GOT3 (cell line): ENCODE data around the gene THUMPD3.

Source experiments
- DNase-seq: peaks from one replicate; lab custom pipeline; 2025; ENCODE audit warnings: mixed read lengths; lab: John Stamatoyannopoulos, UW

Gene THUMPD3

DNA sequence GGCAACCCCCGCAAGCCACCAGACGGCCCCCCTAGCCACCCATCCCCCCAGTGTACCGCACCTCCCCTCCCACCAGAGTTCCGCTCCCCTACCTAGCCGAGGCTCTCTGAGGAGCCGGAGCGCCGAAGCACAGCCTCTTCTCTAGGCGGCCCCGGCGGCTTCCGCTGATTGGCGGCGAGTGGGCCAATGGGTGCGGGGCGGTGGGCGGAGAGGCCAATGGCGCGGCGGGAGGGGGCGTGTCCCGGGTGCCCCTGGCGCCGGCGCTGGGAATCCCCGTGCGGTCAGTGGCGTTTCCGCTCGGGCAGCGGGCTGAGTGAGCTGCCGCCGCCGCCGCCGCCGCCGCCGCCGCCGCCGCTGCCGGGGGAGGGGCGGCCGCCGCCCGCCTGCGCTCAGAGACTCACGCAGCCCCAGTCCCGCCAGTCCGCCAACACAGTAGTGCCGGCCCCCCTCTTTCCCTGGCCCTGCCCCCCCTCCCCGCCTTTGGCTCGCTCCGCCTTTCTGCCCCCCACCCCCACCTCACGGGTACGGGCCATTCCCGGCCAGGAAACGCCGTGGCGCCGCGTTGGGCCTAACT is 34.6 kb downstream of the THUMPD3 start, which contains the start of gene SETD5:
SETD5 (plus strand) TSS at position 284 of the 574 bp plus-strand sequence. CDS start 31,324 bp downstream, outside the sequence.
- DNase-seq = peak; percentile 96

- no peak for DNase-seq
These were observed 35.2 kb downstream of the THUMPD3 start for GRCh38 chr3:9397906-9398699.

- DNase-seq = no peak
These were observed 36.0 kb downstream of the THUMPD3 start for GRCh38 chr3:9398700-9399336.

DNA sequence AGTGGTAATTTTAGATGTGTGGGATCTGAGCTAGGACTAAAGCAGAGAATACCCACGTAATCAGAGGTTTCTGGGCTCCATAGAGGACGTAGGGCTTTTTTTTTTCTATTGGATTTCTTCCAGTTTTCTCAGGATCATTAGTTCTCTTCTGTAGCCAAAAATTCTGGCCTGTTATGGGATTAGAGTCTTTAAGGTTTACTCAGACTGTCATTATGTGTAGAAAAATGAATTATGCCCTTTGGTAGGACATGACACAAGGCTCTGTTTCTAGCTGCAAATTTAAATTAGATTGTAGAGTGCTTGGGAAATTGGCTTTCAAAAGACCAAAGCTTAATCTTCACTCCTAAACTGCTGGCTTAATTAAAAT is 36.5 kb downstream of the THUMPD3 start:
- no peak for DNase-seq

- DNase-seq = peak; percentile 53
These were observed 36.9 kb downstream of the THUMPD3 start for GRCh38 chr3:9399746-9400145.

- DNase-seq = no peak
These were observed 37.8 kb downstream of the THUMPD3 start for GRCh38 chr3:9400616-9401015.

GRCh38 chr3:9401986-9402385 is 39.1 kb downstream of the THUMPD3 start:
- DNase-seq = no peak

DNA sequence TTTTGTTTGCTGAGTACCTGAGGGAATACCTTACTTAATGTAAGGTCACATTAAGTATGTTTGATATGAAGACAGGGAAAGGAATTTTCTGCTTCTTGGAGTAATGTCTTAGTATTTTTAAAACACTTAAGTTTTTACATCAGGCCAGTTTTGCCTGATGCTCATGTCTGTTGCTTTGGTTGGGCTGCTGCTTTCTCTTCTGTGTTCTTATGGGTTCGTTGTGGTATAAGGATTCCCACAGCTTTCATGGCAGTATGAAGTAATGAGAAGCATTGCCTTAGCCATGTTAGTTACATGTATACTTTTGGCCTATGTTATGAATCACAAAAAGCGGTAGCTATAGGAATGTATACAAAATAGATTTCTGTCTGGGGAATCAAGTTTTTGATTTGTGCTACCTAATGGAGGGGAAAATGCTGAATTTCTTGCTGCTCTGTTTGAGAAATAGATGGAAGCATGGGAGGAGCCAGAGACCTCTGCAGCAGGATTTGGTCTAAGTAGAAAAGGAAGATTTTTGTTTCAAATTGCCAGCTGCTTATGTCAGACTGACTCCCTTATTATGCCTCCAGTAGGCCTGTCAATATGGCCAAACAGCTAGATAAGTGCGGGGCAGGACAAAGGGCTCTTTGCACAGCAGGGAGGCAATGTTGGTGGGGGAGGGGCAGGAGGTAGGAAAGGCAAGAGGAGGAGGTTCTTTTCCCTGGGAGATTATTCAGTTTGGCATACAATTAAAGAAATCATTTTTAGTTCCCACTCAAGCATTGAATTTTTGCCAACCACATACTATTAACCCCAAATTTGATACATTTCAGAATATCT is 39.8 kb downstream of the THUMPD3 start:
- DNase-seq = no peak

DNA sequence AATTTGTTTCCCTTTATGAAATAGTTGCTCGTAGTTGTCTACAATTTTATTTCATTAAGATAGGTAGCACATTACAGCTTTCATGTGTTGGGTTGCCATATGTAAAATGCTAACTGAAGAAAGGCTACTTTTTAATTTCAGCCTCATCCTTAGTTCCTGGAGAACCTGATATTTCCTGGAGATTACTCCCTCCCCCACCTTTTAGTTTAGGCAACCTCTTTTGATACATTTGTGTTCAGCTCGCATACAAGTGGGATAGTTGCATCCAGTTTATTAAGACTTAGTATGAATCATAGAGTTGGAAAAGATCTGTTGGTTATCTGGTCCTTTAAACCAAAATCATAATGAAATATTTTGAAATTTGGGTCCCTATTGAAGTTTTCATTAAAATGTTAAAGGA is 40.6 kb downstream of the THUMPD3 start:
- no peak for DNase-seq

DNA sequence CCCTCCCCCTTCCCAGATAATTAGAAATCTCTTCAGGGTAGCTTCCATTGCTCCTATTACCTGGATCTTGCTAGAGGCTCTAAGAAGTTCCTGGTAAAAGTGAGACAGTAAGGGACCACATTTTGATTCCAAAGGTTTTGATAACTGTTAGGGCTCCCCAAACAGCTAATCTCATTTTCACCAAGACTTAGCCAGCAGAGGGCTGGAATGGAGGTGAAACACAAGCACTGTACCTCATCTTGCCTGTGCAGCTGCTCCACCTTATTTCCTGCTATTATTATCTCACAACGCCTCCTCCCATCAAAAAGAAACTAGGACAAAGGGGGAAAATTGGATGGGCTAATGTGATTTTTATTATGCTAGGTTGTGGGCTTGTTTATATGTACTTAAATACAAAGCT is 41.8 kb downstream of the THUMPD3 start:
- DNase-seq = no peak

DNA sequence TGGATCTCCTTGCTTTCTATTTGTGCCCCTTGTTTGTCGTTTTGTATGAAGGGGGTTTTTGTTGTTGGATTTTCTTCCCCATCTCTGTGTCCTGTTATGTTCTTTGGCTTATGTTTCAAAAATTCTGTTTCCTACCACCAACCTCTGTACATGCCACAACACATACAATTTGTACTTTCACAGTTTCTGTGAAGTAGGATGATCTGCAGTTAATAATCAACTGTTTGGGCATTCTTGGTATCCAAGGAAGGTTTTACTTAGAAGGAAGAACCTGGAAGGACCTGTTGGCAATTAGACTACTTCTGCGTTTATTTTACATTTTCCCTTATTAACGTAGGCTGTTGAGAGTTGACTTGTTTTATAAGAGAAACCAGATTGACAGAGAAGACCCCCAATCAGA is 42.9 kb downstream of the THUMPD3 start:
- no peak for DNase-seq

- DNase-seq = no peak
These were observed 44.2 kb downstream of the THUMPD3 start for GRCh38 chr3:9406856-9407626.

- no peak for DNase-seq
These were observed 45.2 kb downstream of the THUMPD3 start for GRCh38 chr3:9408061-9408460.

- DNase-seq = no peak
These were observed 45.7 kb downstream of the THUMPD3 start for GRCh38 chr3:9408546-9408945.

GRCh38 chr3:9409981-9410854 is 47.4 kb downstream of the THUMPD3 start:
- DNase-seq = no peak

- DNase-seq = no peak
These were observed 48.4 kb downstream of the THUMPD3 start for GRCh38 chr3:9411302-9411701.

DNA sequence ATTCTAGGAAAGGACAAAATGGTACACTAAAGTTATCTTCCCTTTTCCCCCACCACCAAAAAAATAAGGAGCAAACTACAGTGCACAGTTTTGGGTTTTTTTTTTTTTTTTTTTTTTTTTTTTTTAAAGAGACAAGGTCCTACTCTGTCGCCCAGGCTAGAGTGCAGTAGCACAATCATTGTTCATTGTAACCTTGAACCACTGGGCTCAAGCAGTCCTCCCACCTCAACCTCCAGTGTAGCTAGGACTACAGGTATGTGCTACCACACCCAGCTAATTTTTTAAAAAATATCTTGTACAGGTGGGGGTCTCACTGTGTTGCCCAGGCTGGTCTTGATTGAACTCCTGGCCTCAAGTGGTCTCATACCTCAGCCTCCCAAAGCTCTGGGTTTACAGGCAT is 49.4 kb downstream of the THUMPD3 start:
- no peak for DNase-seq

GRCh38 chr3:9414826-9415225 is 52.0 kb downstream of the THUMPD3 start:
- DNase-seq = no peak

DNA sequence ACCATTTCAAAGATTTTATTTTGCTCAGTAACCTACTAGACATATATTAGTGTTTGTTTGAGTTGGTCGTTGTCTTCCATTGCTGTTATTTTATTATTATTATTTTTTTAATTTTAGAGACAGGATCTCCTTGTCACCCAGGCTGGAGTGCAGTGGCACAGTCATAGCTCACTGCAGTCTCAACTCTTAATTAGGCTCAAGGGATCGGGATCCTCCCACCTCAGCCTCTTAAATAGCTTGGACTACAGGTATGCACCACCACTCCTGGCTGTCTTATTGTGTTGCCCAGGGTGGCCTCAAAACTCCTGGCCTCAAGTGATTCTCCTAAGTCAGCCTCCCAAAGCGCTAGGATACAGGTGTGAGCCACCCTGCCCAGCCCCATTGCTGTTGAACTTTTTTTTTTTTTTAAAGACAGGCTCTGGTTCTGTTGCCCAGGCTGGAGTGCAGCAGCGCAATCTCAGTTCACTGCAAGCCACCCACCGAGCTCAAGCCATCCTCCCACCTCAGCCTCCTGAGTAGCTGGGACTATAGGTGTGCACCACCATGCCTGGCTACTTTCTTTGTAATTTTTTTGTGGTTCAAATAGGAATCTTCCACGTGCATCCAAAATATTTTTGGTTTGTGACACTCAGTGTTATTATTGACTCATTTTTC is 52.8 kb downstream of the THUMPD3 start:
- DNase-seq = no peak
